Astrocyte of the cerebellum (primary cell): Measurements from ENCODE around the gene PRXL2C.
"Not testable (repeated sequence)": the region's sequence is repeated elsewhere in the genome, so short reads cannot be mapped to it uniquely, and the experiment has no call there.

Experiments
- DNase-seq: peaks from one replicate; pipeline ENCODE4 v3.0.0-alpha.2; 2011; ENCODE audit warnings: low read depth
- H3K4me3 ChIP-seq: 2 replicates; pipeline ENCODE4 v1.5.1; 2011; ENCODE audit warnings: mild to moderate bottlenecking, low read depth, low read length, moderate library complexity
- in situ Hi-C: cut with HindIII; loops from 2 replicates; pipeline ENCODE4 v1.10.0; 2017; ENCODE audit warnings: low sequenced_read_pairs
- TF ChIP-seq, protein P1 (sequence below): IDR thresholded peaks from 2 replicates; pipeline ENCODE4 v1.5.1; 2012; ENCODE audit warnings: low read length, low read depth, moderate library complexity, mild to moderate bottlenecking; ENCODE audit errors: missing control alignments

Gene PRXL2C

DNA sequence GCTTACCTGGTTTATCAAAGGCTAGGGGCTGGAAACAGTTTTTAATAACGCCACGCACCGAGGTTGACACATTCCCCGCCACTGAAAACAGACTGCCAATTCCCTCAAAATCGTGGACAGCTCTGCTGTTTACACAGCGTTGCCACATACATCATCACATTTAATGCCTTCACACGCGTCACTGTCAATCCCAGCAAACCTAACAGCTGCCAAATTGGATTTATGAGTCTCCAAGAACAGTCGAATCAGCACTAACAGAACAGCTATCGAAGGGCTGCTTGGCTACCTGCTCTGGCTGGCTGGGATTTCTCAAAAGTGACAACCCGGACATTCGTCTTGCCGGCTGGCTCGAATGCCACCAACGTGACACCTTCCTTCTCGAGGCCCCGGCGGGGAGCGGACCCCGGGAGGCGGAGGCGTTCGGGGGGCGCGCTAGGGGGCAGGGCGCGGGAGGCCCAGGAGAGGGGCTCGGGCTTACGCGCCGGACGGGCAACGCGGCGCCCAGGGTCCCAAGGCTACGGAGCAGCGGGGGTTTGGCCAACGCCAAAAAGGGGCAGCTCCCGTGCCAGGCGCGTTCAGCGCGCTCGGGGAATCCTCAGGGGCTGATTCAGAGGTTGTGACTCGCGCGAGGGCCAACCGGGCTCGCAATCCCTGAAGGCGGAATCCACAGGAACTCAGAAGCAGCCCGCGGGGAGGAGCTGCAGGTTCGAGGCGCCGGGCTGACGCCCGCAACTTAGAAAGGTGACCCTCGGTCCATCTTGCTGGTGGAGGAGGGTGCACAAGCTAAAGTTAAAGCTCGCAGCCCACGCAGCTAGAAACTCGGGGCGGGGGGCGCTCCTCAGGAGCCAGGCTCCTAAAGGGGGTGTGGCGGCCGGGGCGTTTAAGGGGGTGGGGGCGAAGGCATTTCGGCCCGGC is 36.7 kb downstream of the PRXL2C start:
- peak overlapping the region; percentile 68 for H3K4me3 ChIP-seq
- TF ChIP-seq, protein P1, sequence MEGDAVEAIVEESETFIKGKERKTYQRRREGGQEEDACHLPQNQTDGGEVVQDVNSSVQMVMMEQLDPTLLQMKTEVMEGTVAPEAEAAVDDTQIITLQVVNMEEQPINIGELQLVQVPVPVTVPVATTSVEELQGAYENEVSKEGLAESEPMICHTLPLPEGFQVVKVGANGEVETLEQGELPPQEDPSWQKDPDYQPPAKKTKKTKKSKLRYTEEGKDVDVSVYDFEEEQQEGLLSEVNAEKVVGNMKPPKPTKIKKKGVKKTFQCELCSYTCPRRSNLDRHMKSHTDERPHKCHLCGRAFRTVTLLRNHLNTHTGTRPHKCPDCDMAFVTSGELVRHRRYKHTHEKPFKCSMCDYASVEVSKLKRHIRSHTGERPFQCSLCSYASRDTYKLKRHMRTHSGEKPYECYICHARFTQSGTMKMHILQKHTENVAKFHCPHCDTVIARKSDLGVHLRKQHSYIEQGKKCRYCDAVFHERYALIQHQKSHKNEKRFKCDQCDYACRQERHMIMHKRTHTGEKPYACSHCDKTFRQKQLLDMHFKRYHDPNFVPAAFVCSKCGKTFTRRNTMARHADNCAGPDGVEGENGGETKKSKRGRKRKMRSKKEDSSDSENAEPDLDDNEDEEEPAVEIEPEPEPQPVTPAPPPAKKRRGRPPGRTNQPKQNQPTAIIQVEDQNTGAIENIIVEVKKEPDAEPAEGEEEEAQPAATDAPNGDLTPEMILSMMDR: no peak
- DNase-seq: no peak
- in situ Hi-C loops: no loop called here

DNA sequence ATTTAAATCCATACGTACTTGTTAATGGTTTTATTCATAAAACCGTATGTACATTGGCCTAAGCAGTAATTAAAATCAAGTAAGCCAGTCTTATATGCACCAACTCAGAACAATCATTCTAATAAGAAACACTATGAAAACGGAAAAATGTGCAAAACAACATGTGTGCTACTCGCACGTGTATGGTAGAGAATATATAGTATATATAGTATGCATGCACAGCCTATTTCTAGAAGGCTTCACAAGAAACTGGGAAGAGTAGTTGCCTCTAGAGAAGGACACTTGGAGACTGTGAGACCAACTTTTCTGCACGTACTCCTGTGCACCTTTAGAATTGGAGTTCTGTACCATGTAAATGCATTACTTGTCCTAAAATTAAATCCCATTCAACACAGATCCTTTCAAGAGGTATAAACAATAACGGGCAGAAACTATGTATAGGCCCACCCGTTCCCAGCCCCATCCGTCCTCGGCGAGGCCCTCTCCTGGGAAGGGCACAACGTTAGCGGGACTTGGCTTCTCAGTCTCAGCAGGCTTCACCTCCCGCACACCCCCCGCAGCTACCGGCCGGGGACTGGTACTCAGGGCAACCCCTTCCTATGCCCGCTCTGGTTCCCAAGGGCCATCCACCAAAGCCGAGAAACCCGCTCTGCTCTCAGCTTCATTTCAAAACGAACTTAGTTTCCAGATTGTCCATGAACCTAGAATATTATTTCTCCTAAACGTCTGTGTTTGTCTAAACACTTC is 37.5 kb downstream of the PRXL2C start:
- peak overlapping the region; percentile 68 for H3K4me3 ChIP-seq
- TF ChIP-seq, protein P1: no peak
- in situ Hi-C loops: no loop called here
- DNase-seq: no peak

DNA sequence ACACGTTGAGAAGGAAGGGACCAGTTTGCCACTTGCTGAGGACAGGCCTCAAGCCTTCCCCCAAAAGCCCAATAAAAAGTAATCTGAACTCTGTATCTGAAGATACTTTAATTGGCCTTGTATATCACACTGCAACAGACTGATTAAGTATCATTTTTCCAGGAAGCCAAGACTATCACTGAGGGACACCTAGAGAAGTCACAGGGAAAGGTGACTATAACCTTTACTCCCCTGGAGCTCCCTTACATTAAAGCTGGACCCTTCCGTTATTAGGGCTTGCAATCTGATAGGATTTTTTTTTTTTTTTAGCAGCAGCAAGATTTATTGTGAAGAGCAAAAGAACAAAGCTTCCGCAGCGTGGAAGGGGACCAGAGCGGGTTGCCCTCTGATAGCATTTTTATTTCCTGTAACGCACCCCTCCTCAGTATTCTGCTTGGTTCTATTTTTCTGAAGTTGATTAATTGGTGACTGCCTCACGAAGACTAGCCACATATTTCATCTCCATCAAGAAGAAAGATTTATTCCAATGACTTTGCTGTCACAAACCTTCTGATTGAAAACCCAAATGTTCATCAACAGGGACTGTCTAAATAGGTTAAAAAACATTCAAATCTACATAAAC is 38.2 kb downstream of the PRXL2C start:
- in situ Hi-C loops: no loop called here
- TF ChIP-seq, protein P1: no peak

DNA sequence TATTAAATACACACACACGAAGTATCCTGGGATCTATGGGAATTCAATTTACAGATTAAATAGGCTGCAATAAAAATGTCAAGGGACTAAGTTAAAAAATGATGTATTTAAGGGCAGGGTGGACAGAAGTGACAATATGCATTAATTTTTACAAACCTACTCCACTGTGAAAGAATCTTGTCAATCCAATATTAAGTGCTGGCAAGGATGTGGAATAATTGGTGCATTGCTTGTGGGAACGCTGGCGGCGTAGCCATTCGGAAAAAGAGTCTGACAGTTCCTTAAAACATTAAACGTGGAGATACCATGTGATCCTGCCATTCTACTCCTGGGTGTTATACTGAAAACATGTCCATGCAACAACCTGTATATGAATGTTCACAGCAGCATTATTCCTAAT is 39.7 kb downstream of the PRXL2C start:
- TF ChIP-seq, protein P1: no peak
- no peak for DNase-seq
- no peak overlapping the region for H3K4me3 ChIP-seq
- in situ Hi-C loops: no loop called here

More for the DNA sequence above, 38.2 kb downstream of the PRXL2C start:
- no peak overlapping the region for H3K4me3 ChIP-seq
- no peak for DNase-seq

DNA sequence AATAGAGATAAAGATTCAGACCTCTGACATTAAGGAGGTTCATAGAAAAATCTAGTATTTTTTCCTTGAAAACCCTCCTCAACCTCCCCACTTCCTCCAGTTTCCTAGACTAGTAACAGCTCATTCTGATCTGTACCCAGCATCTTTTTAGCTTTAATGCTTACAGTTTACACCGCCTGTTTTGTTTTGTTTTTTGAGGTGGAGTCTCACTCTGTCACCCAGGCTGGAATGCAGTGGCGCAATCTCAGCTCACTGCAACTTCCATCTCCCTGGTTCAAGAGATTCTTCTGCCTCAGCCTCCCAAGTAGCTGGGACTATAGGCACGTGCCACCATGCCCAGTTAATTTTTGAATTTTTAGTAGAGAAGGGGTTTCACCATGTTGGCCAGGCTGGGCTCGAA is 40.5 kb downstream of the PRXL2C start:
- not testable (repeated sequence) for DNase-seq

DNA sequence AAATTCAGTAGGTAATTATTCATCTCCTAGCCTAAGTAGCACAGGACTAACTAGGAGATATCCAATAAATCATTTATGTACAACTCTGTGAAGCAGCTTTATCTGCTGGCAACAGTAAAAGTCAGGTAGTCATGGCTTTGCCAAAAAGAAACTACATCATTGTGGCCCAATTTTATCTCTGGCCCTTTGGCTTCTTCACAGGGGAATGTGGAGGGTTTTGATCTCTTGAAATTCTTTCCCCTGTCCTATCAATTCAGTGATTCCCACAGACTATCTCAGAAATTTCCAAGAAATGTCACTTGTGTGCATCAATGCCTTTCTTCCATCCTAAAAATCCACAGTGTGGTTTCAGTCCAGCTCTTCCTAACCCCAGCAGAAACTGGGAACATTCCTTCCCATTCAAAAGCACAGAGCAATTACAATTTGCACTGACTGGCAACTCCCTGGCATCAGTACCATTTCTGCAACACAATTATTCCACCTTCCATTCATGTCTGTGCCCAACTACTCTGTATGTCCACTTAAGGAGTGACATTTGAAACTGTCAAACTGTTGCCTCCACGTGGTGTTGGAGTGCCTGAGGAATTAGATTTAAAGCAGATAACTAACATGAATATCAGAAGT is 42.0 kb downstream of the PRXL2C start:
- no peak overlapping the region for H3K4me3 ChIP-seq
- in situ Hi-C loops: no loop called here
- no peak for DNase-seq
- TF ChIP-seq, protein P1: no peak

More for the DNA sequence above, 40.5 kb downstream of the PRXL2C start:
- in situ Hi-C loops, H3K4me3 ChIP-seq: not testable (repeated sequence)
